Measurements from ENCODE around the gene GRM1. TPM values are rescaled to one million over a fixed set of nuclear protein-coding genes. Genes with fewer than 3 reads are reported as not detected.
A peak's percentile ranks its signal among the peaks of the same experiment; 100 is the strongest.

Gene GRM1
- total and polyA plus RNA-seq, 2 experiments from 2014 or later: 0.29 to 0.63 TPM

DNA sequence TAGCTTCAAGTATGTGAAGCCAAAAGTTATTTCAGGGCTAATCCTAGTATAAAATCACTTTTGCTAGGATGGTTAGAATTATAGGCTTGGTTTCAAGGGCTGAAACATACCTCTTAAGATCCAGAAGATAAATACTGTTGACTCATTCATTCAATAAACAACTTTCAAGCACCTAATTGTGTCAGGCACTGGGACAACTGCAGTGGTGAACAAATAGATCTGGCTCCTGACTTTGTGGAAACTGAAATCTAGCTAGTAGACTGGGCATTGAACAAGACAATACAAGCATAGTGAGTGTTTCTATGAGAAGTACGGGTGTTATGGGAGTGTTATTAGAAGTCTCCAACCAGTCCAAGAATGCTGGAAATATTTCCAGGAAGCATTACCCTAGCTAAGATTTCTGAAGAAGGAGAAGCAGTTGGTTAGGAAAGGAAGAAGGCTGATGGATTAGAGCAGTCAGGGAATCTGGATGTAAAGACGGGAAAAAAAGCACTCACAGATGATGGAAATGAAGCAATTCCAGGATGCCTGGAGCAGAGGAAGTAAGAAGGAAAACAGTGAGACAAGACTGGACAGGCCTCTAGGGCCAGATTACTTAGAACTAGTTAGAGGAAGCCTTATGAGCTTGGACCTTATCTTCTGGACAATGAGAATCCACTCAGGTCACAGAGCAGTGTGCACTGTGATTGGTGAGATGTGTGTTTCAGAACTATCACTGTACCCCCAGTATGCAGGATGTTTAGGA is 382.2 kb downstream of the GRM1 start (continued):
- TF ChIP-seq, protein P1, sequence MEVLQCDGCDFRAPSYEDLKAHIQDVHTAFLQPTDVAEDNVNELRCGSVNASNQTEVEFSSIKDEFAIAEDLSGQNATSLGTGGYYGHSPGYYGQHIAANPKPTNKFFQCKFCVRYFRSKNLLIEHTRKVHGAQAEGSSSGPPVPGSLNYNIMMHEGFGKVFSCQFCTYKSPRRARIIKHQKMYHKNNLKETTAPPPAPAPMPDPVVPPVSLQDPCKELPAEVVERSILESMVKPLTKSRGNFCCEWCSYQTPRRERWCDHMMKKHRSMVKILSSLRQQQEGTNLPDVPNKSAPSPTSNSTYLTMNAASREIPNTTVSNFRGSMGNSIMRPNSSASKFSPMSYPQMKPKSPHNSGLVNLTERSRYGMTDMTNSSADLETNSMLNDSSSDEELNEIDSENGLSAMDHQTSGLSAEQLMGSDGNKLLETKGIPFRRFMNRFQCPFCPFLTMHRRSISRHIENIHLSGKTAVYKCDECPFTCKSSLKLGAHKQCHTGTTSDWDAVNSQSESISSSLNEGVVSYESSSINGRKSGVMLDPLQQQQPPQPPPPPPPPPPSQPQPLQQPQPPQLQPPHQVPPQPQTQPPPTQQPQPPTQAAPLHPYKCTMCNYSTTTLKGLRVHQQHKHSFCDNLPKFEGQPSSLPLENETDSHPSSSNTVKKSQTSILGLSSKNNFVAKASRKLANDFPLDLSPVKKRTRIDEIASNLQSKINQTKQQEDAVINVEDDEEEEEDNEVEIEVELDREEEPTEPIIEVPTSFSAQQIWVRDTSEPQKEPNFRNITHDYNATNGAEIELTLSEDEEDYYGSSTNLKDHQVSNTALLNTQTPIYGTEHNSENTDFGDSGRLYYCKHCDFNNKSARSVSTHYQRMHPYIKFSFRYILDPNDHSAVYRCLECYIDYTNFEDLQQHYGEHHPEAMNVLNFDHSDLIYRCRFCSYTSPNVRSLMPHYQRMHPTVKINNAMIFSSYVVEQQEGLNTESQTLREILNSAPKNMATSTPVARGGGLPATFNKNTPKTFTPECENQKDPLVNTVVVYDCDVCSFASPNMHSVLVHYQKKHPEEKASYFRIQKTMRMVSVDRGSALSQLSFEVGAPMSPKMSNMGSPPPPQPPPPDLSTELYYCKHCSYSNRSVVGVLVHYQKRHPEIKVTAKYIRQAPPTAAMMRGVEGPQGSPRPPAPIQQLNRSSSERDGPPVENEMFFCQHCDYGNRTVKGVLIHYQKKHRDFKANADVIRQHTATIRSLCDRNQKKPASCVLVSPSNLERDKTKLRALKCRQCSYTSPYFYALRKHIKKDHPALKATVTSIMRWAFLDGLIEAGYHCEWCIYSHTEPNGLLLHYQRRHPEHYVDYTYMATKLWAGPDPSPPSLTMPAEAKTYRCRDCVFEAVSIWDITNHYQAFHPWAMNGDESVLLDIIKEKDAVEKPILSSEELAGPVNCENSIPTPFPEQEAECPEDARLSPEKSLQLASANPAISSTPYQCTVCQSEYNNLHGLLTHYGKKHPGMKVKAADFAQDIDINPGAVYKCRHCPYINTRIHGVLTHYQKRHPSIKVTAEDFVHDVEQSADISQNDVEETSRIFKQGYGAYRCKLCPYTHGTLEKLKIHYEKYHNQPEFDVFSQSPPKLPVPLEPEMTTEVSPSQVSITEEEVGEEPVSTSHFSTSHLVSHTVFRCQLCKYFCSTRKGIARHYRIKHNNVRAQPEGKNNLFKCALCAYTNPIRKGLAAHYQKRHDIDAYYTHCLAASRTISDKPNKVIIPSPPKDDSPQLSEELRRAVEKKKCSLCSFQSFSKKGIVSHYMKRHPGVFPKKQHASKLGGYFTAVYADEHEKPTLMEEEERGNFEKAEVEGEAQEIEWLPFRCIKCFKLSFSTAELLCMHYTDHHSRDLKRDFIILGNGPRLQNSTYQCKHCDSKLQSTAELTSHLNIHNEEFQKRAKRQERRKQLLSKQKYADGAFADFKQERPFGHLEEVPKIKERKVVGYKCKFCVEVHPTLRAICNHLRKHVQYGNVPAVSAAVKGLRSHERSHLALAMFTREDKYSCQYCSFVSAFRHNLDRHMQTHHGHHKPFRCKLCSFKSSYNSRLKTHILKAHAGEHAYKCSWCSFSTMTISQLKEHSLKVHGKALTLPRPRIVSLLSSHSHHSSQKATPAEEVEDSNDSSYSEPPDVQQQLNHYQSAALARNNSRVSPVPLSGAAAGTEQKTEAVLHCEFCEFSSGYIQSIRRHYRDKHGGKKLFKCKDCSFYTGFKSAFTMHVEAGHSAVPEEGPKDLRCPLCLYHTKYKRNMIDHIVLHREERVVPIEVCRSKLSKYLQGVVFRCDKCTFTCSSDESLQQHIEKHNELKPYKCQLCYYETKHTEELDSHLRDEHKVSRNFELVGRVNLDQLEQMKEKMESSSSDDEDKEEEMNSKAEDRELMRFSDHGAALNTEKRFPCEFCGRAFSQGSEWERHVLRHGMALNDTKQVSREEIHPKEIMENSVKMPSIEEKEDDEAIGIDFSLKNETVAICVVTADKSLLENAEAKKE (CRISPR knock-in tag; IDR thresholded peaks at IDR 0.05): no peak
- TF ChIP-seq, protein P2, sequence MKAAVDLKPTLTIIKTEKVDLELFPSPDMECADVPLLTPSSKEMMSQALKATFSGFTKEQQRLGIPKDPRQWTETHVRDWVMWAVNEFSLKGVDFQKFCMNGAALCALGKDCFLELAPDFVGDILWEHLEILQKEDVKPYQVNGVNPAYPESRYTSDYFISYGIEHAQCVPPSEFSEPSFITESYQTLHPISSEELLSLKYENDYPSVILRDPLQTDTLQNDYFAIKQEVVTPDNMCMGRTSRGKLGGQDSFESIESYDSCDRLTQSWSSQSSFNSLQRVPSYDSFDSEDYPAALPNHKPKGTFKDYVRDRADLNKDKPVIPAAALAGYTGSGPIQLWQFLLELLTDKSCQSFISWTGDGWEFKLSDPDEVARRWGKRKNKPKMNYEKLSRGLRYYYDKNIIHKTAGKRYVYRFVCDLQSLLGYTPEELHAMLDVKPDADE (IDR thresholded peaks at IDR 0.05): no peak
- no peak for TF ChIP-seq ZNF114 (CRISPR knock-in tag; IDR thresholded peaks at IDR 0.05)

DNA sequence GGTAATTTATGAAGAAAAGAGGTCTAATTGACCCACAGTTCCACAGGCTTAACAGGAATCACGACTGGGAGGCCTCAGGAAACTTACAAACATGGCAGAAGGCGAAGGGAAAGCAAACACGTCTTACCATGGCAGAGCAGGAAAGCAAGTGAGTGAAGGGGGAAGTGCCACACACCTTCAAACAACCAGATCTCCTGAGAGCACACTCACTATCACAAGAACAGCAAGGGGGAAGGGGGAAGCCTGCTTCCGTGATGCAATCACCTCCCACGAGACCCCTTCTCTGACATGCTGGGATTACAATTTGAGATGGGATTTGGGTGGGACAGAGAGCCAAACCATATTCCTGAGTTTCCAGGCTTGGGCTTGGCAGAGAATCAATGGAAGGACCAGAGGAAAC is 390.7 kb downstream of the GRM1 start:
- Histone ChIP-seq H3K4me2 (no peak overlapping the region), H3K4me1 (ENCODE audit: insufficient read depth) (no peaks in the 10 kb centered on the region), H2AFZ (peak overlapping the region; percentile 74; the same call in 1 of the 2 replicates), H3K4me3 (no peak overlapping the region), H3K9me2 (ENCODE audit: insufficient read depth) (no peaks in the 10 kb centered on the region), H4K20me1 (replicated peaks; ENCODE audit: insufficient read depth) (no peaks in the 10 kb centered on the region), H3K27me3 (ENCODE audit: insufficient read depth) (no peaks in the 10 kb centered on the region), H3K27ac (ENCODE audit: low read depth) (no peak overlapping the region), H3K79me2 (replicated peaks; ENCODE audit: insufficient read depth) (no peaks in the 10 kb centered on the region), H3K36me3 (ENCODE audit: insufficient read depth) (no peaks in the 10 kb centered on the region), H3F3A (replicated peaks; ENCODE audit: low read depth) (no peaks in the 10 kb centered on the region)
- peaks cover 4% of the 10 kb centered on the region; the same call in 2 of the 3 replicates for H3K4me1 Mint-ChIP-seq
- DNase-seq (ENCODE audit: low spot score): no peak
- H3K9me3 Mint-ChIP-seq: no peaks in the 10 kb centered on the region
- no peaks in the 10 kb centered on the region for H3K36me3 Mint-ChIP-seq (ENCODE audit: low read depth)
- no peak overlapping the region for H3K4me3 Mint-ChIP-seq
- H3K27me3 Mint-ChIP-seq (ENCODE audit: insufficient read depth, low read depth, poor library complexity): peaks cover 2% of the 10 kb centered on the region
- ATAC-seq: no peak
- H3K27ac Mint-ChIP-seq: no peak overlapping the region
- TF ChIP-seq, protein P1 (CRISPR knock-in tag; IDR thresholded peaks at IDR 0.05): no peak
- TF ChIP-seq STAT1 (IDR thresholded peaks at IDR 0.05; ENCODE audit: unreplicated experiment) (no peak), NANOG (IDR thresholded peaks at IDR 0.05; ENCODE audit: borderline replicate concordance) (no peak), POLR2AphosphoS5 (IDR thresholded peaks at IDR 0.05; ENCODE audit: low read depth) (no peak), JUNB (IDR thresholded peaks at IDR 0.05; ENCODE audit: unreplicated experiment) (no peak), ZNF114 (CRISPR knock-in tag; IDR thresholded peaks at IDR 0.05) (no peak)
